Spleen (tissue), 13 donors: Measurements from ENCODE around the gene PTCD3. TPM values are rescaled to one million over a fixed set of nuclear protein-coding genes. Genes with fewer than 3 reads are reported as not detected.
A peak's percentile ranks its signal among the peaks of the same experiment; 100 is the strongest.

ENCODE experiments used
- DNase-seq: peaks from one replicate; pipeline ENCODE4 v3.0.0-alpha.2; 2020
- H3K27ac ChIP-seq, 8 donors: fragments of 200-600 bp; sonication (generic) in 7 of 8; 1 replicate in 4 of 8; 2 replicates in 4 of 8; pipeline versions ENCODE4 v1.5.0 to v1.8.0; 2016 to 2021; ENCODE audit warnings: inconsistent platforms in 4 of 8, mild to moderate bottlenecking in 4 of 8, moderate library complexity in 1 of 8
- H3K27me3 ChIP-seq, 7 donors: fragments of 200-600 bp; sonication (generic) in 6 of 7; replicated peaks in 1 of 7; 1 replicate in 4 of 7; 2 replicates in 3 of 7; pipeline versions ENCODE4 v1.5.0 to v1.8.0; 2016 to 2021; ENCODE audit warnings: inconsistent platforms in 3 of 7, mild to moderate bottlenecking in 1 of 7
- H3K36me3 ChIP-seq, 6 donors: fragments of 200-600 bp; sonication (generic) in 5 of 6; 1 replicate in 4 of 6; 2 replicates in 2 of 6; pipeline versions ENCODE4 v1.5.0 to v1.8.0; 2016 to 2021; ENCODE audit warnings: inconsistent platforms in 2 of 6
- H3K4me1 ChIP-seq, 6 donors: fragments of 200-600 bp; sonication (generic) in 5 of 6; 1 replicate in 3 of 6; 2 replicates in 3 of 6; pipeline versions ENCODE4 v1.5.0 to v1.8.0; 2016 to 2021; ENCODE audit warnings: inconsistent platforms in 3 of 6
- H3K4me3 ChIP-seq, 8 donors: fragments of 200-600 bp; sonication (generic) in 7 of 8; 1 replicate in 4 of 8; 2 replicates in 4 of 8; pipeline versions ENCODE4 v1.5.0 to v1.8.0; 2016 to 2021; ENCODE audit warnings: inconsistent platforms in 4 of 8, mild to moderate bottlenecking in 4 of 8, moderate library complexity in 2 of 8
- H3K9me3 ChIP-seq, 8 donors: fragments of 200-600 bp; sonication (generic) in 7 of 8; 1 replicate in 4 of 8; 2 replicates in 4 of 8; pipeline versions ENCODE4 v1.5.0 to v1.8.0; 2016 to 2021; ENCODE audit warnings: inconsistent platforms in 4 of 8
- CTCF ChIP-seq, 11 experiments: fragments of 200-600 bp in 7 of 11; fragments of 450-650 bp in 4 of 11; sonication (generic) in 4 of 11; IDR thresholded peaks in 8 of 11; conservative IDR thresholded peaks in 3 of 11; 1 replicate in 7 of 11; 2 replicates in 4 of 11; pipeline versions ENCODE4 v1.4.0 to v1.8.0; 2016 to 2021; ENCODE audit warnings: antibody characterized with exemption in 11 of 11, inconsistent platforms in 4 of 11, mild to moderate bottlenecking in 1 of 11
- POLR2A ChIP-seq, 3 donors: fragments of 450-650 bp; IDR thresholded peaks; one replicate each; pipeline ENCODE4 v1.5.1; 2017; ENCODE audit warnings: antibody characterized with exemption in 3 of 3, mild to moderate bottlenecking in 1 of 3
- POLR2AphosphoS5 ChIP-seq, 3 donors: sonication (generic); formaldehyde crosslinking; IDR thresholded peaks; one replicate each; pipeline ENCODE4 v1.5.1; 2017; ENCODE audit warnings: antibody characterized with exemption in 3 of 3
- WGBS, 5 donors: extraction: QIAGEN DNeasy Blood & Tissue Kit in 3 of 5; methylation state at CpG; one replicate each; pipeline versions ENCODE4 v1.1.5 to v1.1.7; 2013 to 2018; 5-methylcytosine and 5-hydroxymethylcytosine counted together
- intact Hi-C: fragments of 100-400 bp; cut with DNase I; formaldehyde crosslinking; loops from one replicate; pipeline ENCODE4 v1.15.0; 2023; ENCODE audit warnings: low total_unique reads
- long read RNA-seq, 2 donors: transcript quantifications; one replicate each; lab custom pipeline, GENCODE V29; 2026
- polyA plus RNA-seq, 3 donors: library from polyadenylated mRNA; stranded (reverse); fragments of 200-250 nt; gene quantifications; one replicate each; pipeline ENCODE4 v1.2.1, GENCODE V29; 2013
- total RNA-seq, 7 donors: library from RNA; depleted of rRNA in 3 of 7; stranded (reverse); fragments of >200 nt in 3 of 7; fragmentation: NEBNext Ultra II Directional in 4 of 7; extraction: Animal tissue kit (Norgen Biotek cat#: 25700) in 4 of 7; gene quantifications; one replicate each; pipeline versions ENCODE4 v1.1.0 to v1.2.1, GENCODE V29; 2016 to 2021
- donor health status: healthy with polysubstance abuse.
- donor health status: DM: no; HTN: no; CAD: no; lungs with moderate emphysema.
- donor health status: DM: no; HTN: no; CAD: no.
- donor health status: Bipolar disorder and iron deficiency.
- donor health status: healthy.
- donor health status: DM: no; HTN: no; CAD: no.
- donor health status: DM: yes; HTN: yes; CAD: no.

The PTCD3 gene
- 100 to 1,000 TPM in 5 of 7 donors, 10 to 100 TPM in 2; 83.8 to 126 (median 104) TPM for total RNA-seq
- polyA plus RNA-seq = 10 to 100 TPM; 29.8 to 36.7 (median 34.8) TPM
- long read RNA-seq, donor 1, full-length matches to known transcripts = 4 of 37 reads
- long read RNA-seq, donor 1, partial matches to known transcripts = 33 of 37 reads
- long read RNA-seq, donor 1, other reads (novel, unspliced or antisense) = 0 of 37 reads
- long read RNA-seq, donor 2, full-length matches to known transcripts = 7 of 17 reads
- long read RNA-seq, donor 2, partial matches to known transcripts = 10 of 17 reads
- long read RNA-seq, donor 2, other reads (novel, unspliced or antisense) = 0 of 17 reads

GRCh38 chr2:86105969-86106945, at the start of gene PTCD3:
PTCD3 (plus strand) TSS chr2:86106235; CDS start chr2:86106248, 13 bp downstream.
- H3K4me1 ChIP-seq = peaks cover 22 to 58% (median 47%) of the 10 kb centered on the region in 6 donors
- peak within 1 kb of the TSS; percentile 88 to 99 (median 97) for H3K4me3 ChIP-seq
- peak within 1 kb of the TSS; percentile 62 to 90 (median 85) for H3K27ac ChIP-seq
- H3K27me3 ChIP-seq = no peaks in the 10 kb centered on the region
- TF ChIP-seq CTCF (IDR thresholded peaks at IDR 0.05 in 8 of 11, conservative IDR thresholded peaks at IDR 0.05 in 3 of 11) (peak in 1 of 11 experiments; percentile 32), POLR2A (IDR thresholded peaks at IDR 0.05) (no peak), POLR2AphosphoS5 (IDR thresholded peaks at IDR 0.05) (peak; percentile 88 to 91 (median 91))
- whole genome bisulfite sequencing, 5 donors = 0 to 1% (median 0%) methylated on average over 35 to 44 of the region's 44 CpGs
- intact Hi-C loops = no loop called here
- H3K9me3 ChIP-seq = no peaks in the 10 kb centered on the region
- H3K36me3 ChIP-seq = peaks cover 0 to 58% (median 22%) of the 10 kb centered on the region in 6 donors
- DNase-seq = peak; percentile 98

- Histone ChIP-seq H3K4me3 (no peak overlapping the region), H3K27me3 (no peaks in the 10 kb centered on the region), H3K4me1 (peaks cover 0 to 19% (median 9%) of the 10 kb centered on the region in 6 donors), H3K36me3 (peaks cover 0 to 74% (median 40%) of the 10 kb centered on the region in 6 donors), H3K9me3 (no peaks in the 10 kb centered on the region), H3K27ac (no peak overlapping the region)
- TF ChIP-seq CTCF (IDR thresholded peaks at IDR 0.05 in 8 of 11, conservative IDR thresholded peaks at IDR 0.05 in 3 of 11) = no peak
- TF ChIP-seq POLR2AphosphoS5 (IDR thresholded peaks at IDR 0.05) = no peak
- TF ChIP-seq POLR2A (IDR thresholded peaks at IDR 0.05) = no peak
- WGBS, 5 donors = 89 to 94% (median 91%) methylated on average over 4 of the region's 4 CpGs
- DNase-seq = no peak
- intact Hi-C loops = no loop called here
Measured at GRCh38 chr2:86056590-86057331, 49.3 kb upstream of the PTCD3 start.

GRCh38 chr2:86062043-86062442, 44.0 kb upstream of the PTCD3 start:
- WGBS, 5 donors = 90 to 95% (median 94%) methylated on average over 2 of the region's 2 CpGs
- H3K4me1 ChIP-seq = peaks cover 0 to 4% (median 0%) of the 10 kb centered on the region in 6 donors
- intact Hi-C loops = no loop called here
- peaks cover 5 to 79% (median 47%) of the 10 kb centered on the region in 6 donors for H3K36me3 ChIP-seq
- no peak for DNase-seq
- no peaks in the 10 kb centered on the region for H3K27me3 ChIP-seq
- TF ChIP-seq POLR2AphosphoS5 (IDR thresholded peaks at IDR 0.05) (no peak), CTCF (IDR thresholded peaks at IDR 0.05 in 8 of 11, conservative IDR thresholded peaks at IDR 0.05 in 3 of 11) (no peak), POLR2A (IDR thresholded peaks at IDR 0.05) (no peak)
- no peak overlapping the region for H3K27ac ChIP-seq
- peaks cover 0 to 15% (median 2%) of the 10 kb centered on the region in 8 donors for H3K9me3 ChIP-seq
- no peak overlapping the region for H3K4me3 ChIP-seq
